AG04449 (cell line): ENCODE measurements around the gene ZNF407.

Experiments
- CTCF ChIA-PET: fragments of 350-600 bp; formaldehyde crosslinking; extraction: SDS; loops from one replicate; lab custom pipeline; 2021; ENCODE audit warnings: antibody characterized with exemption; lab: Yijun Ruan, JAX
- POLR2A ChIA-PET: fragments of 400-600, 350-600 bp; formaldehyde crosslinking; extraction: SDS; loops from one replicate; lab custom pipeline; 2020; ENCODE audit warnings: antibody characterized with exemption, inconsistent platforms; lab: Yijun Ruan, JAX
- DNase-seq: peaks from one replicate; pipeline ENCODE4 v3.0.0-alpha.2; 2010; ENCODE audit warnings: low read depth, low spot score
- H3K4me3 ChIP-seq: 2 replicates; pipeline ENCODE4 v1.5.1; 2011; ENCODE audit warnings: low read depth, mild to moderate bottlenecking, control low read depth, low read length
- TF ChIP-seq, protein P1 (sequence below): IDR thresholded peaks from one replicate; pipeline ENCODE4 v1.5.1; 2011; ENCODE audit warnings: mild to moderate bottlenecking, moderate library complexity, low read length, control low read depth, inconsistent platforms; ENCODE audit not compliant: insufficient read depth; ENCODE audit errors: missing control alignments

ZNF407 gene

GRCh38 chr18:75003764-75004690, 406.4 kb downstream of the ZNF407 start:
- ChIA-PET CTCF (no interaction called here), POLR2A (no interaction called here)
- no peak overlapping the region for H3K4me3 ChIP-seq
- TF ChIP-seq, protein P1, sequence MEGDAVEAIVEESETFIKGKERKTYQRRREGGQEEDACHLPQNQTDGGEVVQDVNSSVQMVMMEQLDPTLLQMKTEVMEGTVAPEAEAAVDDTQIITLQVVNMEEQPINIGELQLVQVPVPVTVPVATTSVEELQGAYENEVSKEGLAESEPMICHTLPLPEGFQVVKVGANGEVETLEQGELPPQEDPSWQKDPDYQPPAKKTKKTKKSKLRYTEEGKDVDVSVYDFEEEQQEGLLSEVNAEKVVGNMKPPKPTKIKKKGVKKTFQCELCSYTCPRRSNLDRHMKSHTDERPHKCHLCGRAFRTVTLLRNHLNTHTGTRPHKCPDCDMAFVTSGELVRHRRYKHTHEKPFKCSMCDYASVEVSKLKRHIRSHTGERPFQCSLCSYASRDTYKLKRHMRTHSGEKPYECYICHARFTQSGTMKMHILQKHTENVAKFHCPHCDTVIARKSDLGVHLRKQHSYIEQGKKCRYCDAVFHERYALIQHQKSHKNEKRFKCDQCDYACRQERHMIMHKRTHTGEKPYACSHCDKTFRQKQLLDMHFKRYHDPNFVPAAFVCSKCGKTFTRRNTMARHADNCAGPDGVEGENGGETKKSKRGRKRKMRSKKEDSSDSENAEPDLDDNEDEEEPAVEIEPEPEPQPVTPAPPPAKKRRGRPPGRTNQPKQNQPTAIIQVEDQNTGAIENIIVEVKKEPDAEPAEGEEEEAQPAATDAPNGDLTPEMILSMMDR: no peak
- DNase-seq: no peak

GRCh38 chr18:75005626-75006025, 408.0 kb downstream of the ZNF407 start:
- CTCF ChIA-PET: interaction anchor here (0.7 to 1.1 kb wide), 3 partner anchors 11 to 344 kb away, joined by 3 read pairs; no protein-coding TSS in a partner anchor
- POLR2A ChIA-PET: no interaction called here
- DNase-seq: no peak
- TF ChIP-seq, protein P1: no peak
- no peak overlapping the region for H3K4me3 ChIP-seq

DNA sequence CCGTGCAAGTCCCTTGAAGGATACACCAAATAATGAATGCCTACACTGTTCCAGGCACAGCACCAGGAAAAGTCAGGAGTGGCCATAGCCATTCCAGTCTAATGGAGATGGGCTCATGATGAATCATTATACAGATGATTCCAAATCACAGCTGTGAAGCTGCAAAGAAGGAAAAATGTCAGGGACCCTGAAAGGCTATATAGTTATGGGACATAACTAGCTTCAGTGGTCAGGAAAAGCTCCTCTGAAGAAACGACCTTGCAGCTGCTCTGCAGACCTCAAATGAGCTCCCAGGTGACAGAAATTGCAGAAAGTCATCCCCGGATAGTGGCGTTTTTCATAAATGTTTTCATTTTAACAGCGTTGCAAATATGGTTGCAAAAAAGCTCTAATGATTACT, 410.5 kb downstream of the ZNF407 start:
- ChIA-PET POLR2A (no interaction called here), CTCF (no interaction called here)
- no peak overlapping the region for H3K4me3 ChIP-seq
- DNase-seq: no peak
- TF ChIP-seq, protein P1: no peak

GRCh38 chr18:75009296-75009695, 411.6 kb downstream of the ZNF407 start:
- CTCF ChIA-PET: no interaction called here
- POLR2A ChIA-PET: no interaction called here
- DNase-seq: no peak
- no peak overlapping the region for H3K4me3 ChIP-seq
- TF ChIP-seq, protein P1: no peak

DNA sequence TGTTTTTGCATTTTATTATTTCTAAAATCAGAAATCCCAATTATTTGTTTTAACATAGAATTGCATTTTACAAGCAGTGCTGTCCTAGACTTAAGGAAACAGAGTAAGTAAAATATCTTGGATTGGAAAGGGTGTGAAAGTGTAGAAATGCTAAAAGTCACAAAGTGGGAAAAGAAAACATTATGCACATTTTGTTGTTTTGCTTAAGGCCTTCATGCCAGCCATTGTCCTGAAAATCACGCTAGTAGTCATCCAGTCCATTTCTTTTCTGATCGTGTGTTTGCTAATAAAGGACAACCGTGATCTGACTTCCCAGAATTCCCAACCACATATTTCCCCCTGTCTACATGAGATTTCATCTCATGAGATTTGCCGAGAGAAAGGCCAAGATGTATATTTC, 412.2 kb downstream of the ZNF407 start:
- no peak overlapping the region for H3K4me3 ChIP-seq
- CTCF ChIA-PET: no interaction called here
- TF ChIP-seq, protein P1: no peak
- no peak for DNase-seq
- POLR2A ChIA-PET: no interaction called here

- POLR2A ChIA-PET: no interaction called here
- no peak for DNase-seq
- CTCF ChIA-PET: no interaction called here
- H3K4me3 ChIP-seq: no peak overlapping the region
- TF ChIP-seq, protein P1: no peak
Observed at GRCh38 chr18:75010278-75010677, 412.6 kb downstream of the ZNF407 start.
